OCI-LY3 (cell line): ENCODE measurements around the gene LMO2.

Source experiments
- EZH2phosphoT487 ChIP-seq: fragments of 200-600 bp; shearing (Covaris generic); IDR thresholded peaks from 2 replicates; pipeline ENCODE4 v1.6.1; 2018; ENCODE audit warnings: antibody characterized with exemption, mixed run types, low read depth
- TF ChIP-seq, protein P1 (sequence below): fragments of 200-600, 300-600 bp; sonication (generic); IDR thresholded peaks from 2 replicates; pipeline ENCODE4 v1.5.1; 2014; ENCODE audit warnings: antibody characterized with exemption, low read length, low read depth

DNA sequence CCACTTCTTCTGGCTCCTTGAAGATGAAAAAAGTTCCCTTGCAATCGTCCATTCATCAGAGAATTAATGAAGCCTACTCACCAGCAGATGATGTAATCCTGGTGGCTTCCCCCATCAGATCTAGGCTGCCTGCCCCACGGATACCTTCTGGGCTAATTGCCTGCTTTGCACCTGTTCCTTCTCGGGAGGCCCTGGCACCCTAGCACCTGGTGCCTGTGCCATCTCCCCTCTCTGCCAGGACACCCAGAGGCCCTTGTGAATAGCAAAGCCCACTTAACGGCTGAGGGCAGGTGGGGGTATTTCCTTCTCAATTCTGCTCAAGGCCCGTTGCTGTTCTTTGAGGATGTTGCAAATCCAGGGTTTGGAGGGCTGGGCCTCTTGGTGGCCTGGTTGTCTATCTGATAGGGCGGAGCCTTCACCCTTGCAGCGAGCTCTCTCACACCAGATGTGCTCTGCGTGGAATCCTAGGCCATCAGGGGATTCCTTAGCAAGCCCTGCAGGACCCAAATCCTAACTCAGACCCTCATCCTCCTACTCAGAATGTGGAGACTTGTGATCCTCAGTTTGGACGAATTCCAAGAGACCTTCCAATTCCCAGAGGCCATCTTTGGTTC is at the start of gene LMO2:
- TF ChIP-seq, protein P1, sequence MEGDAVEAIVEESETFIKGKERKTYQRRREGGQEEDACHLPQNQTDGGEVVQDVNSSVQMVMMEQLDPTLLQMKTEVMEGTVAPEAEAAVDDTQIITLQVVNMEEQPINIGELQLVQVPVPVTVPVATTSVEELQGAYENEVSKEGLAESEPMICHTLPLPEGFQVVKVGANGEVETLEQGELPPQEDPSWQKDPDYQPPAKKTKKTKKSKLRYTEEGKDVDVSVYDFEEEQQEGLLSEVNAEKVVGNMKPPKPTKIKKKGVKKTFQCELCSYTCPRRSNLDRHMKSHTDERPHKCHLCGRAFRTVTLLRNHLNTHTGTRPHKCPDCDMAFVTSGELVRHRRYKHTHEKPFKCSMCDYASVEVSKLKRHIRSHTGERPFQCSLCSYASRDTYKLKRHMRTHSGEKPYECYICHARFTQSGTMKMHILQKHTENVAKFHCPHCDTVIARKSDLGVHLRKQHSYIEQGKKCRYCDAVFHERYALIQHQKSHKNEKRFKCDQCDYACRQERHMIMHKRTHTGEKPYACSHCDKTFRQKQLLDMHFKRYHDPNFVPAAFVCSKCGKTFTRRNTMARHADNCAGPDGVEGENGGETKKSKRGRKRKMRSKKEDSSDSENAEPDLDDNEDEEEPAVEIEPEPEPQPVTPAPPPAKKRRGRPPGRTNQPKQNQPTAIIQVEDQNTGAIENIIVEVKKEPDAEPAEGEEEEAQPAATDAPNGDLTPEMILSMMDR, result no peak
- no peak for TF ChIP-seq EZH2phosphoT487
